ENCODE data around the gene ARRDC4.

ARRDC4 gene

DNA sequence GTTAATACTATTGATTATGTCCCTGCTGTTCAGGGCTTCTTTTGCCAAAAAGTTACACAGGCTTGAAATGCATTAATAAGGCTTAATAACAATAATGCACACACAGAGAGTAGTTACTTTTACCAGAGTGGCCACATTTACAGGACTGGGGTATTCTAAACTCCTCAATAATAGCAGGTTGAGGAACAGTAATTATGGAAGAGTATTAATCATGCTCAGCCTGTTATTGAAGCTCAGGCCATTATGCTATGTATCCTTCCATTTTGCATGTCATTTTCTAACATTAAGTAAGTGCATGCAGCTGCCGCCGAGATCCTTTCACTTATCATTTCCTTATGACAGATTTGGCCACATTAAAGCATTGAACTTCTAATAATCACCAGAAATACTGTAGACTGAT, 5.7 kb downstream of the ARRDC4 start:
- H3K36me3 ChIP-seq (ENCODE audit: control insufficient read depth in 2 of 2, insufficient read depth in 1 of 2, low read length in 2 of 2), result peaks cover 41 to 42% of the 10 kb centered on the region in 2 experiments
- H3K9me3 ChIP-seq (ENCODE audit: control insufficient read depth, insufficient read depth, low read depth, low read length), result no peaks in the 10 kb centered on the region
- H3K27ac ChIP-seq (ENCODE audit: extremely low read depth, low read depth, low read length), result no peak overlapping the region
- TF ChIP-seq, protein P1, sequence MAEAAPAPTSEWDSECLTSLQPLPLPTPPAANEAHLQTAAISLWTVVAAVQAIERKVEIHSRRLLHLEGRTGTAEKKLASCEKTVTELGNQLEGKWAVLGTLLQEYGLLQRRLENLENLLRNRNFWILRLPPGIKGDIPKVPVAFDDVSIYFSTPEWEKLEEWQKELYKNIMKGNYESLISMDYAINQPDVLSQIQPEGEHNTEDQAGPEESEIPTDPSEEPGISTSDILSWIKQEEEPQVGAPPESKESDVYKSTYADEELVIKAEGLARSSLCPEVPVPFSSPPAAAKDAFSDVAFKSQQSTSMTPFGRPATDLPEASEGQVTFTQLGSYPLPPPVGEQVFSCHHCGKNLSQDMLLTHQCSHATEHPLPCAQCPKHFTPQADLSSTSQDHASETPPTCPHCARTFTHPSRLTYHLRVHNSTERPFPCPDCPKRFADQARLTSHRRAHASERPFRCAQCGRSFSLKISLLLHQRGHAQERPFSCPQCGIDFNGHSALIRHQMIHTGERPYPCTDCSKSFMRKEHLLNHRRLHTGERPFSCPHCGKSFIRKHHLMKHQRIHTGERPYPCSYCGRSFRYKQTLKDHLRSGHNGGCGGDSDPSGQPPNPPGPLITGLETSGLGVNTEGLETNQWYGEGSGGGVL (tag by site-specific recombination; IDR thresholded peaks at IDR 0.05), result no peak
- TF ChIP-seq ZNF2 (tag by site-specific recombination; IDR thresholded peaks at IDR 0.05) (no peak), ZNF514 (tag by site-specific recombination; IDR thresholded peaks at IDR 0.05) (no peak), ZBTB20 (tag by site-specific recombination; IDR thresholded peaks at IDR 0.05) (no peak), ZNF629 (tag by site-specific recombination; IDR thresholded peaks at IDR 0.05) (no peak), ZNF114 (tag by site-specific recombination; IDR thresholded peaks at IDR 0.05) (no peak), EGR2 (tag by site-specific recombination; IDR thresholded peaks at IDR 0.05; ENCODE audit: low read depth) (no peak), ZNF335 (tag by site-specific recombination; conservative IDR thresholded peaks at IDR 0.05) (no peak), ZBTB7A (tag by site-specific recombination; IDR thresholded peaks at IDR 0.05; ENCODE audit: low read depth) (no peak), ZNF404 (tag by site-specific recombination; IDR thresholded peaks at IDR 0.05) (no peak)
- TF ChIP-seq, protein P2, sequence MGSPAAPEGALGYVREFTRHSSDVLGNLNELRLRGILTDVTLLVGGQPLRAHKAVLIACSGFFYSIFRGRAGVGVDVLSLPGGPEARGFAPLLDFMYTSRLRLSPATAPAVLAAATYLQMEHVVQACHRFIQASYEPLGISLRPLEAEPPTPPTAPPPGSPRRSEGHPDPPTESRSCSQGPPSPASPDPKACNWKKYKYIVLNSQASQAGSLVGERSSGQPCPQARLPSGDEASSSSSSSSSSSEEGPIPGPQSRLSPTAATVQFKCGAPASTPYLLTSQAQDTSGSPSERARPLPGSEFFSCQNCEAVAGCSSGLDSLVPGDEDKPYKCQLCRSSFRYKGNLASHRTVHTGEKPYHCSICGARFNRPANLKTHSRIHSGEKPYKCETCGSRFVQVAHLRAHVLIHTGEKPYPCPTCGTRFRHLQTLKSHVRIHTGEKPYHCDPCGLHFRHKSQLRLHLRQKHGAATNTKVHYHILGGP (tag by site-specific recombination; IDR thresholded peaks at IDR 0.05), result no peak
- TF ChIP-seq, protein P3, sequence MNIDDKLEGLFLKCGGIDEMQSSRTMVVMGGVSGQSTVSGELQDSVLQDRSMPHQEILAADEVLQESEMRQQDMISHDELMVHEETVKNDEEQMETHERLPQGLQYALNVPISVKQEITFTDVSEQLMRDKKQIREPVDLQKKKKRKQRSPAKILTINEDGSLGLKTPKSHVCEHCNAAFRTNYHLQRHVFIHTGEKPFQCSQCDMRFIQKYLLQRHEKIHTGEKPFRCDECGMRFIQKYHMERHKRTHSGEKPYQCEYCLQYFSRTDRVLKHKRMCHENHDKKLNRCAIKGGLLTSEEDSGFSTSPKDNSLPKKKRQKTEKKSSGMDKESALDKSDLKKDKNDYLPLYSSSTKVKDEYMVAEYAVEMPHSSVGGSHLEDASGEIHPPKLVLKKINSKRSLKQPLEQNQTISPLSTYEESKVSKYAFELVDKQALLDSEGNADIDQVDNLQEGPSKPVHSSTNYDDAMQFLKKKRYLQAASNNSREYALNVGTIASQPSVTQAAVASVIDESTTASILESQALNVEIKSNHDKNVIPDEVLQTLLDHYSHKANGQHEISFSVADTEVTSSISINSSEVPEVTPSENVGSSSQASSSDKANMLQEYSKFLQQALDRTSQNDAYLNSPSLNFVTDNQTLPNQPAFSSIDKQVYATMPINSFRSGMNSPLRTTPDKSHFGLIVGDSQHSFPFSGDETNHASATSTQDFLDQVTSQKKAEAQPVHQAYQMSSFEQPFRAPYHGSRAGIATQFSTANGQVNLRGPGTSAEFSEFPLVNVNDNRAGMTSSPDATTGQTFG (tag by site-specific recombination; IDR thresholded peaks at IDR 0.05; ENCODE audit: borderline replicate concordance), result no peak
- TF ChIP-seq, protein P4, sequence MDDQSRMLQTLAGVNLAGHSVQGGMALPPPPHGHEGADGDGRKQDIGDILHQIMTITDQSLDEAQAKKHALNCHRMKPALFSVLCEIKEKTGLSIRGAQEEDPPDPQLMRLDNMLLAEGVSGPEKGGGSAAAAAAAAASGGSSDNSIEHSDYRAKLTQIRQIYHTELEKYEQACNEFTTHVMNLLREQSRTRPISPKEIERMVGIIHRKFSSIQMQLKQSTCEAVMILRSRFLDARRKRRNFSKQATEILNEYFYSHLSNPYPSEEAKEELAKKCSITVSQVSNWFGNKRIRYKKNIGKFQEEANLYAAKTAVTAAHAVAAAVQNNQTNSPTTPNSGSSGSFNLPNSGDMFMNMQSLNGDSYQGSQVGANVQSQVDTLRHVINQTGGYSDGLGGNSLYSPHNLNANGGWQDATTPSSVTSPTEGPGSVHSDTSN (CRISPR knock-in tag; IDR thresholded peaks at IDR 0.05), result no peak
- TF ChIP-seq, protein P5, sequence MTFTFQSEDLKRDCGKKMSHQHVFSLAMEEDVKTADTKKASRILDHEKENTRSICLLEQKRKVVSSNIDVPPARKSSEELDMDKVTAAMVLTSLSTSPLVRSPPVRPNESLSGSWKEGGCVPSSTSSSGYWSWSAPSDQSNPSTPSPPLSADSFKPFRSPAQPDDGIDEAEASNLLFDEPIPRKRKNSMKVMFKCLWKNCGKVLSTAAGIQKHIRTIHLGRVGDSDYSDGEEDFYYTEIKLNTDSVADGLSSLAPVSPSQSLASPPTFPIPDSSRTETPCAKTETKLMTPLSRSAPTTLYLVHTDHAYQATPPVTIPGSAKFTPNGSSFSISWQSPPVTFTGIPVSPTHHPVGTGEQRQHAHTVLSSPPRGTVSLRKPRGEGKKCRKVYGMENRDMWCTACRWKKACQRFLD (tag by site-specific recombination; IDR thresholded peaks at IDR 0.05), result no peak
- peaks cover 4% of the 10 kb centered on the region; the same call in 1 of the 2 replicates for H3K4me1 ChIP-seq (ENCODE audit: control insufficient read depth, insufficient read depth, low read length)
- no peak overlapping the region for H3K4me3 ChIP-seq (ENCODE audit: low read depth, low read length)
- CTCF ChIA-PET, result interaction anchor here (0.9 to 1.5 kb wide), 2 partner anchors 10 to 30 kb away, joined by 5 read pairs; no protein-coding TSS in a partner anchor
- POLR2A ChIA-PET, result no interaction called here

DNA sequence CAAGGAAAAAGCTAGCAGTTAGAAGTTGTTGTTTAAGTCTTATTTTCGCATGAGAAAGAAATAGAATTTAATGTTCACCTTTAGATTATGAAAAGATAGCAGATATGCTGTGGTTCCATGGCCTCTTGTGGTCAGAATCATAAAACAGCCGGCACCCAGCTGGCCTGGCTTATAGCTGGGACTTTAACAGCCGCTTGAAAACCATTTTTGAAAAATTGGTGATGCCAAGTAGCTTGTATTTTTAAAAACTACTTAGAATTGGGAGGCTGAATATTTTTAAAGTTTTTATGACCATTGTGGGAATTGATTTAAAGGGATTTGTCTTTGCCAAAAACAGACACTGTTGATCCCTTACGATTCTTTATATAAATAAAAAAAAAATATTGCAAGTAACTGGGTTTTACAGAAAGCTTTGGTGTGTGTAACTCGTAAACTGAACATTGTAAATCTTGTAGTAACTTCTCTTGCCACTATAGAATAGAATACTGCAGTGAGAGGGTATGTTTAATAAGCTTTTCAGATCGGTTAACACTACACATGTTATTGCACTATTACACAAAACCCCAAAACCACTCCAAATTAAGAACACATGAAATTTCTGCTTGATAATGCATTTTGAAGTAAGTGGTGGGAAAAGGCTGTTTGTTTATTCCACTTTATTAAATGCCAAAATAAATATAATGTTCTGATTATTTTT, 6.6 kb downstream of the ARRDC4 start:
- Histone ChIP-seq H3K9me3 (ENCODE audit: control insufficient read depth, insufficient read depth, low read depth, low read length) (no peaks in the 10 kb centered on the region), H3K27ac (ENCODE audit: extremely low read depth, low read depth, low read length) (no peak overlapping the region), H3K36me3 (ENCODE audit: control insufficient read depth in 2 of 2, insufficient read depth in 1 of 2, low read length in 2 of 2) (peaks cover 48 to 49% of the 10 kb centered on the region in 2 experiments), H3K4me3 (ENCODE audit: low read depth, low read length) (no peak overlapping the region), H3K4me1 (ENCODE audit: control insufficient read depth, insufficient read depth, low read length) (peaks cover 4% of the 10 kb centered on the region; the same call in 1 of the 2 replicates)
- POLR2A ChIA-PET, result no interaction called here
- CTCF ChIA-PET, result interaction anchor here (0.6 to 1.5 kb wide), 7 partner anchors 9 to 344 kb away, joined by 3 to 5 read pairs (median 3); no protein-coding TSS in a partner anchor
- TF ChIP-seq, protein P1 (tag by site-specific recombination; IDR thresholded peaks at IDR 0.05), result no peak
- TF ChIP-seq MEIS1 (CRISPR knock-in tag; IDR thresholded peaks at IDR 0.05; ENCODE audit: borderline replicate concordance), result no peak
- no peak for TF ChIP-seq ZNF544 (tag by site-specific recombination; IDR thresholded peaks at IDR 0.05)
- TF ChIP-seq, protein P6, sequence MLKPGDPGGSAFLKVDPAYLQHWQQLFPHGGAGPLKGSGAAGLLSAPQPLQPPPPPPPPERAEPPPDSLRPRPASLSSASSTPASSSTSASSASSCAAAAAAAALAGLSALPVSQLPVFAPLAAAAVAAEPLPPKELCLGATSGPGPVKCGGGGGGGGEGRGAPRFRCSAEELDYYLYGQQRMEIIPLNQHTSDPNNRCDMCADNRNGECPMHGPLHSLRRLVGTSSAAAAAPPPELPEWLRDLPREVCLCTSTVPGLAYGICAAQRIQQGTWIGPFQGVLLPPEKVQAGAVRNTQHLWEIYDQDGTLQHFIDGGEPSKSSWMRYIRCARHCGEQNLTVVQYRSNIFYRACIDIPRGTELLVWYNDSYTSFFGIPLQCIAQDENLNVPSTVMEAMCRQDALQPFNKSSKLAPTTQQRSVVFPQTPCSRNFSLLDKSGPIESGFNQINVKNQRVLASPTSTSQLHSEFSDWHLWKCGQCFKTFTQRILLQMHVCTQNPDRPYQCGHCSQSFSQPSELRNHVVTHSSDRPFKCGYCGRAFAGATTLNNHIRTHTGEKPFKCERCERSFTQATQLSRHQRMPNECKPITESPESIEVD (tag by site-specific recombination; IDR thresholded peaks at IDR 0.05), result peak; percentile 82
- no peak for TF ChIP-seq ZNF174 (tag by site-specific recombination; IDR thresholded peaks at IDR 0.05)
- TF ChIP-seq MZF1 (tag by site-specific recombination; IDR thresholded peaks at IDR 0.05; ENCODE audit: borderline replicate concordance), result no peak
- no peak for TF ChIP-seq ZNF791 (tag by site-specific recombination; IDR thresholded peaks at IDR 0.05)
